ENCODE results near the gene SMU1.

The SMU1 gene

GRCh38 chr9:33114746-33115145 lies 38.3 kb upstream of the SMU1 start:
- peak; percentile 42; the same call in 1 of the 2 replicates for TF ChIP-seq POLR2A (IDR thresholded peaks at IDR 0.05; ENCODE audit: low read depth, low read length)
- no peak for TF ChIP-seq POLR2AphosphoS5 (IDR thresholded peaks at IDR 0.05; ENCODE audit: low read depth, low read length)
- no peak for DNase-seq (ENCODE audit: insufficient read length, low spot score)
- FAIRE-seq, result no peak

- no peak for TF ChIP-seq POLR2AphosphoS5 (IDR thresholded peaks at IDR 0.05; ENCODE audit: low read depth, low read length)
- no peak for TF ChIP-seq PAX5 (IDR thresholded peaks at IDR 0.05; ENCODE audit: insufficient read depth, low read length, severe bottlenecking)
- no peak for TF ChIP-seq POU2F2 (IDR thresholded peaks at IDR 0.05; ENCODE audit: low read depth, low read length)
- TF ChIP-seq TAF1 (IDR thresholded peaks at IDR 0.05; ENCODE audit: low read depth, low read length), result no peak
- TF ChIP-seq SPI1 (IDR thresholded peaks at IDR 0.05; ENCODE audit: low read depth, low read length), result no peak
- no peak for TF ChIP-seq POLR2A (IDR thresholded peaks at IDR 0.05; ENCODE audit: low read depth, low read length)
- no peak for FAIRE-seq
- no peak for DNase-seq (ENCODE audit: insufficient read length, low spot score)
Measured at GRCh38 chr9:33113799-33114547, 37.5 kb upstream of the SMU1 start.

DNA sequence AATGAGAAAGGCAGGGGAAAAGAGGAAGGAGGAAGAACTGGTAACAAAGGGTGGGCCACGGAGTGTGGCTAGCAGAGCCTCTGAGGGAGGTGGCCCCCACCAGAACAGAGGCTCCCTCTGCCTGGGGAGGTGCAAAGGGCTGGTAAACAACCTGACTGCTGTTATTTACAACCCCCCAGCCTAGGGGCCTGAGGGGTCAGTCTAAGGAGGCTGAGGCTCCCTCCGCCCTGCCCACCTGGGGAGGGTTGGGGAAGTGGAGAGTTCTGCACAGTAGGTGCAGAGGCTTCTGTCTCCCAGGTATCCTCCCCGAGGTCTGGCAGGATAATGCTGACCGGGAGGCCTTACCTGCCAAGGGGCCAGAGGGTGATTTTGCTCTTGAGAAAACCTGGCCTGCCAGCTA lies 35.6 kb upstream of the SMU1 start:
- no peak for DNase-seq (ENCODE audit: insufficient read length, low spot score)
- TF ChIP-seq POLR2AphosphoS5 (IDR thresholded peaks at IDR 0.05; ENCODE audit: low read depth, low read length) (no peak), POLR2A (IDR thresholded peaks at IDR 0.05; ENCODE audit: low read depth, low read length) (no peak), SPI1 (IDR thresholded peaks at IDR 0.05; ENCODE audit: low read depth, low read length) (no peak), TAF1 (IDR thresholded peaks at IDR 0.05; ENCODE audit: low read depth, low read length) (no peak), POU2F2 (IDR thresholded peaks at IDR 0.05; ENCODE audit: low read depth, low read length) (no peak), PAX5 (IDR thresholded peaks at IDR 0.05; ENCODE audit: insufficient read depth, low read length, severe bottlenecking) (no peak)
- no peak for FAIRE-seq

GRCh38 chr9:33111631-33112030 lies 35.2 kb upstream of the SMU1 start:
- TF ChIP-seq TAF1 (IDR thresholded peaks at IDR 0.05; ENCODE audit: low read depth, low read length) (no peak), POLR2A (IDR thresholded peaks at IDR 0.05; ENCODE audit: low read depth, low read length) (no peak; the same call in 1 of the 2 replicates), SPI1 (IDR thresholded peaks at IDR 0.05; ENCODE audit: low read depth, low read length) (no peak), PAX5 (IDR thresholded peaks at IDR 0.05; ENCODE audit: insufficient read depth, low read length, severe bottlenecking) (no peak), POU2F2 (IDR thresholded peaks at IDR 0.05; ENCODE audit: low read depth, low read length) (no peak), POLR2AphosphoS5 (IDR thresholded peaks at IDR 0.05; ENCODE audit: low read depth, low read length) (no peak)
- no peak for FAIRE-seq
- DNase-seq (ENCODE audit: insufficient read length, low spot score), result no peak

DNA sequence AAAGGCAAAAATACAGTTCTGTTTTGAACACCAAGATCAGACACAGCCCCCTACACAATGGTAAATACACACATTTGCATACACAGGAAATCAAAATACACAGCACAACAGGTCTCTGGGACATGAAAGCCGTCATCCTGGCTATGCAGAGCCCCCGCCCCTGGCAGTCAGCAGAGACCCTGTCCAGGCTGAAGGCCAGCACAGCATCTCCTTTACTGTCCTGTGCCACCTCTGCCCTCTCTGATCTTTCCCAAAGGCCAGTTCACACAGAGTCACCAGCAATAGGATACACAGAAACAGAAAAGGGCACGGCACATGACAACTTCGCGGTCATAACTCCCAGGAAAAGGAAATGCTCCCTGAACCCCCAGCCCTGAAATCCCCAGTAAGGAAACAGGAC lies 34.2 kb upstream of the SMU1 start:
- DNase-seq (ENCODE audit: insufficient read length, low spot score), result no peak
- FAIRE-seq, result no peak
- no peak for TF ChIP-seq TAF1 (IDR thresholded peaks at IDR 0.05; ENCODE audit: low read depth, low read length)
- no peak for TF ChIP-seq POU2F2 (IDR thresholded peaks at IDR 0.05; ENCODE audit: low read depth, low read length)
- no peak for TF ChIP-seq POLR2A (IDR thresholded peaks at IDR 0.05; ENCODE audit: low read depth, low read length)
- TF ChIP-seq SPI1 (IDR thresholded peaks at IDR 0.05; ENCODE audit: low read depth, low read length), result no peak
- TF ChIP-seq PAX5 (IDR thresholded peaks at IDR 0.05; ENCODE audit: insufficient read depth, low read length, severe bottlenecking), result no peak
- TF ChIP-seq POLR2AphosphoS5 (IDR thresholded peaks at IDR 0.05; ENCODE audit: low read depth, low read length), result no peak

DNA sequence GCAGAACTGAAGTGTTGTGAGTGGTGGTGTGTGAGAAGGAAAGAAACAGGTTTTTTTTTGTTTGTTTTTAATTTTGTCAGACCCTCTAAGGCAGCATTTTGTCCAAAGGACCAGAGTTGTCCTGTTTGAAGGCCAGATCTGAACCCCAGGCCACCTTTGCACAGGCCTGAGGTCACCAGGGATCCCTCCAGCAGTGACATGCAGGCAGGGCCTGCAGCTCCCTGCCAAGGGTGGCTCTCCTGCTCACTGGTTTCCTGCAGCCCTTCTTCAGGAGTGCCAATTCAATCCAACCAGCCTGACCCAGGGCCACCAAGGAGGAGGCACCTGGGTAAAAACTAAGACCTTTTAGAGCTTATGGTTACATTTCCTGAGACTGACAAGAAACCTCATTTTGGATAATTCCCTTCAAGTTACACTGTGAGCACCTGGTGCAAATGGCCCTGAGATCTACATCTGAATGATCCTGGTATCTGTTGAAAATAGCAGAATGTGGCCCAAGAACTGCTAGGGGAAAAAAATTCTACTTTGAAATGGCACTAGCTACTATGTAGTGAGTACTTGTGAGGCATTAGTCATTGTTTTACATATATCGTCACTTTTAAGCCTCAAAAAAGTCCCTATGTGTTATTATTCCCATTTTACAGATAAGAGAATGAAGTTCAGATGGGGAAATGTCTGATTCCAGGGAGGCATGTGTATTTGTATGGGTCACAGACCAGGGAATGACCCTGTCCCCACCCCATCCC lies 33.5 kb upstream of the SMU1 start:
- TF ChIP-seq PAX5 (IDR thresholded peaks at IDR 0.05; ENCODE audit: insufficient read depth, low read length, severe bottlenecking) (no peak), TAF1 (IDR thresholded peaks at IDR 0.05; ENCODE audit: low read depth, low read length) (no peak), POLR2A (IDR thresholded peaks at IDR 0.05; ENCODE audit: low read depth, low read length) (no peak), POU2F2 (IDR thresholded peaks at IDR 0.05; ENCODE audit: low read depth, low read length) (no peak), POLR2AphosphoS5 (IDR thresholded peaks at IDR 0.05; ENCODE audit: low read depth, low read length) (no peak), SPI1 (IDR thresholded peaks at IDR 0.05; ENCODE audit: low read depth, low read length) (no peak)
- no peak for FAIRE-seq

GRCh38 chr9:33109097-33109496 lies 32.6 kb upstream of the SMU1 start:
- FAIRE-seq (no peak), DNase-seq (ENCODE audit: insufficient read length, low spot score) (no peak)
- TF ChIP-seq POLR2A (IDR thresholded peaks at IDR 0.05; ENCODE audit: low read depth, low read length) (no peak), POLR2AphosphoS5 (IDR thresholded peaks at IDR 0.05; ENCODE audit: low read depth, low read length) (peak; percentile 60; the same call in 1 of the 2 replicates)

More for the DNA sequence above, 33.5 kb upstream of the SMU1 start:
- DNase-seq (ENCODE audit: insufficient read length, low spot score), result no peak

- no peak for DNase-seq (ENCODE audit: insufficient read length, low spot score)
- TF ChIP-seq POLR2A (IDR thresholded peaks at IDR 0.05; ENCODE audit: low read depth, low read length) (peak; percentile 58; the same call in 1 of the 2 replicates), POU2F2 (IDR thresholded peaks at IDR 0.05; ENCODE audit: low read depth, low read length) (no peak), POLR2AphosphoS5 (IDR thresholded peaks at IDR 0.05; ENCODE audit: low read depth, low read length) (peak; percentile 44; the same call in 1 of the 2 replicates)
Measured at GRCh38 chr9:33108472-33108871, 32.0 kb upstream of the SMU1 start.

GRCh38 chr9:33107762-33108161 lies 31.3 kb upstream of the SMU1 start:
- DNase-seq (ENCODE audit: insufficient read length, low spot score), result no peak
- no peak for TF ChIP-seq TAF1 (IDR thresholded peaks at IDR 0.05; ENCODE audit: low read depth, low read length)
- no peak; the same call in 1 of the 2 replicates for TF ChIP-seq POLR2AphosphoS5 (IDR thresholded peaks at IDR 0.05; ENCODE audit: low read depth, low read length)
- no peak for TF ChIP-seq SPI1 (IDR thresholded peaks at IDR 0.05; ENCODE audit: low read depth, low read length)
- no peak for TF ChIP-seq PAX5 (IDR thresholded peaks at IDR 0.05; ENCODE audit: insufficient read depth, low read length, severe bottlenecking)
- TF ChIP-seq POU2F2 (IDR thresholded peaks at IDR 0.05; ENCODE audit: low read depth, low read length), result no peak
- no peak for TF ChIP-seq POLR2A (IDR thresholded peaks at IDR 0.05; ENCODE audit: low read depth, low read length)
- FAIRE-seq, result peak; percentile 55

More at GRCh38 chr9:33108472-33108871, 32.0 kb upstream of the SMU1 start:
- FAIRE-seq, result peak; percentile 54
